ENCODE results near the gene C17orf113.

The C17orf113 gene

GRCh38 chr17:42065201-42065600 lies 14.8 kb upstream of the C17orf113 start:
- DNase-seq = no peak
- no peak overlapping the region for H3K27ac ChIP-seq

GRCh38 chr17:42062681-42063080 lies 12.3 kb upstream of the C17orf113 start:
- DNase-seq = no peak
- no peaks in the 10 kb centered on the region for H3K36me3 ChIP-seq (replicated peaks)
- in situ Hi-C loops (cut with HindIII; ENCODE audit: low pct_ligation_motif_present, low sequenced_read_pairs) = no loop called here
- TF ChIP-seq CTCF (IDR thresholded peaks at IDR 0.05; ENCODE audit: low read depth, low read length, missing control alignments) = no peak
- no peak overlapping the region for H3K27ac ChIP-seq
- no peak overlapping the region for H3K4me3 ChIP-seq (ENCODE audit: low read depth, low read length)
- no peaks in the 10 kb centered on the region for H3K27me3 ChIP-seq (replicated peaks)

More at GRCh38 chr17:42065201-42065600, 14.8 kb upstream of the C17orf113 start:
- no peak for TF ChIP-seq CTCF (IDR thresholded peaks at IDR 0.05; ENCODE audit: low read depth, low read length, missing control alignments)
- Histone ChIP-seq H3K36me3 (replicated peaks) (no peaks in the 10 kb centered on the region), H3K27me3 (replicated peaks) (no peaks in the 10 kb centered on the region), H3K4me3 (ENCODE audit: low read depth, low read length) (no peak overlapping the region)
- in situ Hi-C loops (cut with HindIII; ENCODE audit: low pct_ligation_motif_present, low sequenced_read_pairs) = no loop called here

- H3K27me3 ChIP-seq (replicated peaks) = no peaks in the 10 kb centered on the region
- no peaks in the 10 kb centered on the region for H3K36me3 ChIP-seq (replicated peaks)
- no peak for DNase-seq
- no peak overlapping the region for H3K27ac ChIP-seq
- no peak overlapping the region for H3K4me3 ChIP-seq (ENCODE audit: low read depth, low read length)
- in situ Hi-C loops (cut with HindIII; ENCODE audit: low pct_ligation_motif_present, low sequenced_read_pairs) = no loop called here
- no peak for TF ChIP-seq CTCF (IDR thresholded peaks at IDR 0.05; ENCODE audit: low read depth, low read length, missing control alignments)
Observed at GRCh38 chr17:42061646-42062487, 11.5 kb upstream of the C17orf113 start.

- Histone ChIP-seq H3K4me3 (ENCODE audit: low read depth, low read length) (no peak overlapping the region), H3K36me3 (replicated peaks) (no peaks in the 10 kb centered on the region), H3K27me3 (replicated peaks) (peaks cover 3% of the 10 kb centered on the region), H3K27ac (no peak overlapping the region)
- in situ Hi-C loops (cut with HindIII; ENCODE audit: low pct_ligation_motif_present, low sequenced_read_pairs) = no loop called here
- no peak for DNase-seq
- TF ChIP-seq CTCF (IDR thresholded peaks at IDR 0.05; ENCODE audit: low read depth, low read length, missing control alignments) = no peak
Observed at GRCh38 chr17:42060231-42060630, 9.8 kb upstream of the C17orf113 start.

- no peak for DNase-seq
- no peaks in the 10 kb centered on the region for H3K36me3 ChIP-seq (replicated peaks)
- no peak overlapping the region for H3K4me3 ChIP-seq (ENCODE audit: low read depth, low read length)
- no peak overlapping the region for H3K27ac ChIP-seq
- H3K27me3 ChIP-seq (replicated peaks) = peaks cover 4% of the 10 kb centered on the region
- no peak for TF ChIP-seq CTCF (IDR thresholded peaks at IDR 0.05; ENCODE audit: low read depth, low read length, missing control alignments)
- in situ Hi-C loops (cut with HindIII; ENCODE audit: low pct_ligation_motif_present, low sequenced_read_pairs) = no loop called here
Observed at GRCh38 chr17:42059815-42060214, 9.4 kb upstream of the C17orf113 start.

GRCh38 chr17:42058063-42058462 lies 7.7 kb upstream of the C17orf113 start:
- no peak for DNase-seq
- H3K4me3 ChIP-seq (ENCODE audit: low read depth, low read length) = no peak overlapping the region
- H3K36me3 ChIP-seq (replicated peaks) = no peaks in the 10 kb centered on the region
- H3K27ac ChIP-seq = no peak overlapping the region
- in situ Hi-C loops (cut with HindIII; ENCODE audit: low pct_ligation_motif_present, low sequenced_read_pairs) = no loop called here
- no peak for TF ChIP-seq CTCF (IDR thresholded peaks at IDR 0.05; ENCODE audit: low read depth, low read length, missing control alignments)
- H3K27me3 ChIP-seq (replicated peaks) = peaks cover 17% of the 10 kb centered on the region

Data from brain microvascular endothelial cell (primary cell).